K562 (cell line): ENCODE results near the gene ANKRD33. TPM values are rescaled to one million over a fixed set of nuclear protein-coding genes. Genes with fewer than 3 reads are reported as not detected.

Experiments
- ADNP ChIP-seq: fragments of 200-800 bp; sonication (Bioruptor generic); IDR thresholded peaks from 2 replicates; pipeline ENCODE4 v1.6.1; 2016; ENCODE audit warnings: missing genetic modification characterization, missing compliant biosample characterization
- BHLHE40 ChIP-seq: IDR thresholded peaks from 2 replicates; pipeline ENCODE4 v1.6.1; 2011; ENCODE audit warnings: low read length, improper control_type of control experiment
- EP300 ChIP-seq: IDR thresholded peaks from 2 replicates; pipeline ENCODE4 v1.6.1; 2012; ENCODE audit warnings: low read length, improper control_type of control experiment
- GATAD2B ChIP-seq: fragments of 450-650 bp; IDR thresholded peaks from 2 replicates; pipeline ENCODE4 v1.6.1; 2017; ENCODE audit warnings: mild to moderate bottlenecking, borderline replicate concordance
- IRF1 ChIP-seq: sonication (generic); formaldehyde crosslinking; IDR thresholded peaks from 2 replicates; pipeline ENCODE4 v1.8.0; 2022; ENCODE audit warnings: missing genetic modification reagents, mild to moderate bottlenecking, borderline replicate concordance
- LEF1 ChIP-seq: fragments of 450-650 bp; IDR thresholded peaks from 2 replicates; pipeline ENCODE4 v1.6.1; 2016; ENCODE audit warnings: mild to moderate bottlenecking
- MAX ChIP-seq: sonication (generic); formaldehyde crosslinking; IDR thresholded peaks from 2 replicates; pipeline ENCODE4 v1.9.0; 2022; ENCODE audit warnings: mild to moderate bottlenecking, missing genetic modification reagents
- RAD51 ChIP-seq: fragments of 450-650 bp; IDR thresholded peaks from 2 replicates; pipeline ENCODE4 v1.7.1; 2016; ENCODE audit warnings: low read depth, mild to moderate bottlenecking, borderline replicate concordance
- RBM34 ChIP-seq: fragments of 200-400 bp; formaldehyde crosslinking; IDR thresholded peaks from 2 replicates; pipeline ENCODE4 v1.6.1; 2018; ENCODE audit warnings: low read length, borderline replicate concordance; ENCODE audit not compliant: insufficient read depth
- RCOR1 ChIP-seq, 2 experiments: IDR thresholded peaks; 2 replicates each; pipeline ENCODE4 v1.6.1; 2012; ENCODE audit warnings: low read depth in 2 of 2, low read length in 2 of 2, borderline replicate concordance in 1 of 2, improper control_type of control experiment in 1 of 2
- SRSF1 ChIP-seq: fragments of 200-400 bp; formaldehyde crosslinking; IDR thresholded peaks from 2 replicates; pipeline ENCODE4 v1.6.1; 2017; ENCODE audit warnings: mild to moderate bottlenecking, low read depth, low read length, moderate library complexity
- TEAD4 ChIP-seq, 2 experiments: sonication (generic) in 1 of 2; formaldehyde crosslinking in 1 of 2; IDR thresholded peaks; 2 replicates each; pipeline versions ENCODE4 v1.6.1 to v1.8.0; 2012 to 2022; ENCODE audit warnings: borderline replicate concordance in 1 of 2, inconsistent platforms in 1 of 2, low read length in 1 of 2, mild to moderate bottlenecking in 1 of 2, missing genetic modification reagents in 1 of 2
- UBTF ChIP-seq, 2 experiments: IDR thresholded peaks; 2 replicates each; pipeline ENCODE4 v1.6.1; 2012; ENCODE audit warnings: improper control_type of control experiment in 2 of 2, low read depth in 2 of 2, low read length in 2 of 2, borderline replicate concordance in 1 of 2
- ZBTB9 ChIP-seq: fragments of 450-650 bp; formaldehyde crosslinking; IDR thresholded peaks from 2 replicates; pipeline ENCODE4 v1.4.0; 2020; ENCODE audit warnings: mild to moderate bottlenecking, moderate library complexity
- ZNF184 ChIP-seq: sonication (generic); formaldehyde crosslinking; IDR thresholded peaks from 2 replicates; pipeline ENCODE4 v1.5.0; 2020; ENCODE audit warnings: missing genetic modification reagents
- ZNF311 ChIP-seq: fragments of 250-450 bp; sonication (Bioruptor Pico); IDR thresholded peaks from 2 replicates; pipeline ENCODE4 v1.4.0; 2020; ENCODE audit warnings: mild to moderate bottlenecking, moderate library complexity
- ZNF395 ChIP-seq: fragments of 200-800 bp; sonication (Bioruptor generic); IDR thresholded peaks from 2 replicates; pipeline ENCODE4 v1.6.1; 2017; ENCODE audit warnings: missing genetic modification characterization, missing compliant biosample characterization
- ZNF584 ChIP-seq: fragments of 200-800 bp; sonication (Bioruptor generic); IDR thresholded peaks from 2 replicates; pipeline ENCODE4 v1.6.1; 2016; ENCODE audit warnings: low read depth, mild to moderate bottlenecking, missing genetic modification characterization, missing compliant biosample characterization
- ZNF589 ChIP-seq: fragments of 200-800 bp; sonication (Bioruptor generic); IDR thresholded peaks from 2 replicates; pipeline ENCODE4 v1.6.1; 2016; ENCODE audit warnings: low read depth, missing genetic modification characterization, missing compliant biosample characterization
- polyA plus RNA-seq, 8 experiments: library from polyadenylated mRNA; depleted of rRNA in 4 of 8; stranded (reverse) in 5 of 8; unstranded in 3 of 8; fragments of >200 nt; fragmentation: Nextera tagmentation in 2 of 8; fragmentation: Illumina TruSeq in 1 of 8; extraction: Ambion mirVana in 2 of 8; extraction: Trizol in 1 of 8; gene quantifications; 2 replicates each; pipeline versions ENCODE4 v1.2.1 to v1.2.3, GENCODE V29; 2011 to 2014; ENCODE audit warnings: inconsistent platforms in 1 of 8, missing spikeins in 1 of 8
- total RNA-seq, 7 experiments: library from RNA; depleted of rRNA in 6 of 7; stranded (reverse); fragments of >200 nt in 6 of 7; fragmentation: Illumina TruSeq in 2 of 7; extraction: Trizol in 2 of 7; gene quantifications; 2 replicates each; pipeline versions ENCODE4 v1.2.1 to v1.2.3, GENCODE V29; 2011 to 2021; ENCODE audit warnings: low replicate concordance in 1 of 7

The ANKRD33 gene
- total and polyA plus RNA-seq, 9 of the 15 experiments (the other 6 are each of a cell fraction or from before 2014, with no cell fraction given), result 0.04 to 0.11 (median 0.07) TPM; not detected in 4

- TF ChIP-seq UBTF (IDR thresholded peaks at IDR 0.05; ENCODE audit: borderline replicate concordance in 1 of 2, low read depth in 2 of 2, low read length in 2 of 2), result 0 out of 4 replicates have a peak, but pooled peaks of 1 of the 2 experiments have one; percentile 30
- TF ChIP-seq BHLHE40, result peak; percentile 83
- TF ChIP-seq ADNP (tag), result no peak
- peak; percentile 88 for TF ChIP-seq ZNF589
- TF ChIP-seq LEF1, result 0 out of 2 replicates have a peak, but pooled peaks have one; percentile 51
- TF ChIP-seq ZNF395 (CRISPR knock-in tag), result peak; percentile 58; the same call in 1 of the 2 replicates
- TF ChIP-seq ZBTB9 (CRISPR knock-in tag), result no peak
- no peak for TF ChIP-seq ZNF311 (CRISPR knock-in tag)
- TF ChIP-seq EP300, result peak; percentile 75
- TF ChIP-seq RBM34, result no peak
- peak; percentile 98 to 100 for TF ChIP-seq RCOR1 (IDR thresholded peaks at IDR 0.05; ENCODE audit: borderline replicate concordance in 1 of 2, low read depth in 2 of 2, low read length in 2 of 2)
- TF ChIP-seq MAX (CRISPR knock-in tag), result peak; percentile 18; the same call in 1 of the 2 replicates
- no peak for TF ChIP-seq GATAD2B
- TF ChIP-seq IRF1 (CRISPR knock-in tag), result no peak
- peak; percentile 67; the same call in 1 of the 2 replicates for TF ChIP-seq ZNF584 (CRISPR knock-in tag)
- TF ChIP-seq TEAD4 (IDR thresholded peaks at IDR 0.05; ENCODE audit: low read length), result peak; percentile 94
- TF ChIP-seq TEAD4 (CRISPR knock-in tag; IDR thresholded peaks at IDR 0.05; ENCODE audit: borderline replicate concordance), result no peak
- 0 out of 2 replicates have a peak, but pooled peaks have one; percentile 13 for TF ChIP-seq RAD51
- TF ChIP-seq SRSF1, result no peak
- no peak for TF ChIP-seq ZNF184 (CRISPR knock-in tag)
Observed at GRCh38 chr12:51917746-51918453, 30.0 kb downstream of the ANKRD33 start (continued).
